Measurements from ENCODE around the gene AOC3.

- TF ChIP-seq, protein P1, sequence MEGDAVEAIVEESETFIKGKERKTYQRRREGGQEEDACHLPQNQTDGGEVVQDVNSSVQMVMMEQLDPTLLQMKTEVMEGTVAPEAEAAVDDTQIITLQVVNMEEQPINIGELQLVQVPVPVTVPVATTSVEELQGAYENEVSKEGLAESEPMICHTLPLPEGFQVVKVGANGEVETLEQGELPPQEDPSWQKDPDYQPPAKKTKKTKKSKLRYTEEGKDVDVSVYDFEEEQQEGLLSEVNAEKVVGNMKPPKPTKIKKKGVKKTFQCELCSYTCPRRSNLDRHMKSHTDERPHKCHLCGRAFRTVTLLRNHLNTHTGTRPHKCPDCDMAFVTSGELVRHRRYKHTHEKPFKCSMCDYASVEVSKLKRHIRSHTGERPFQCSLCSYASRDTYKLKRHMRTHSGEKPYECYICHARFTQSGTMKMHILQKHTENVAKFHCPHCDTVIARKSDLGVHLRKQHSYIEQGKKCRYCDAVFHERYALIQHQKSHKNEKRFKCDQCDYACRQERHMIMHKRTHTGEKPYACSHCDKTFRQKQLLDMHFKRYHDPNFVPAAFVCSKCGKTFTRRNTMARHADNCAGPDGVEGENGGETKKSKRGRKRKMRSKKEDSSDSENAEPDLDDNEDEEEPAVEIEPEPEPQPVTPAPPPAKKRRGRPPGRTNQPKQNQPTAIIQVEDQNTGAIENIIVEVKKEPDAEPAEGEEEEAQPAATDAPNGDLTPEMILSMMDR (IDR thresholded peaks at IDR 0.05), result no peak
- TF ChIP-seq POLR2A (IDR thresholded peaks at IDR 0.05), result no peak
These were observed 32.6 kb upstream of the AOC3 start for GRCh38 chr17:42818379-42818778.

Data from right lobe of liver (tissue), 4 donors.